GM18499 (cell line): Measurements from ENCODE around the gene FAM111A.

Experiments
- ATAC-seq: cut with Tn5 transposase; IDR thresholded peaks from one replicate; pipeline ENCODE4 v1.9.1; 2021; ENCODE audit warnings: moderate number of reproducible peaks; ENCODE audit not compliant: insufficient read depth, unreplicated experiment

The FAM111A gene

DNA sequence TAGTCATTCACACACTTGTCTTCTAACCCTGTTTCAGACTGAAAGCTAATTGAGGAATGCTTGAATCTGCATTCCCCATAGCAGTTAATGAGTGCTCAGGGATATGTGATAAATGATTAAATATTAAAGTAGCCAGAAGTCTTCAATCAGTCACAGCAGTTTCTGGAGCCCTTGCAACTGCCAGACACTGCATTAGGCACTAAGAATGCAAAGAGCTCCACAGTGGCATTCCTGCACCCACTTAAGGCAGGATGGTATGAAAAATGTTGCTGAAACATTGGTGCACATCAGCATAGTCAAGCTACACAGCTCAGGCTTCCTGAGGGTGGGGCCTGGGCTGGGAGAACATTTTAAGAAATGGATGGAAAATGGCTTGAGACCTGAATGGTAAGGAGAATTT, 35.7 kb downstream of the FAM111A start:
- ATAC-seq: no peak

DNA sequence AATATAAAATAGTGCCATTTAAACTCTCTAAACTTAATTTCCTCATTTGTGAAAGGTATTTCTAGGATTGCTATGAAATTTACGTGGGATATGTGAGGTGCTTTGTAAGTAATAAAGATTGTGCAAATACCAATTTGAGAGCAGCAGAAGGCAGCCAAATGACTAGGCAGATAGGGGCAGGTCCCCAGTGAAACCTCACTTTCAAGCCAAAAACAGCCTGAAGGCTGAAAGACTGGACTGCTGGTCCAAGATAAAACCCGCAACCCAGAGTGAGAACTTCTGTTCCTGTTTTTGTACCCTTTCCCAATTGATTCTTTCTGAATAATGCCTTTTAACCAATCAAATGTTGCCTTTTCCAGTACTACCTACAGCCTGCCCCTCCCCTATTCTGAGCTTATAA, 36.5 kb downstream of the FAM111A start:
- ATAC-seq: no peak

- ATAC-seq: no peak
Measured at GRCh38 chr11:59180168-59180776, 37.6 kb downstream of the FAM111A start.

- no peak for ATAC-seq
Measured at GRCh38 chr11:59180907-59181306, 38.3 kb downstream of the FAM111A start.

GRCh38 chr11:59181746-59182456, 39.2 kb downstream of the FAM111A start:
- no peak for ATAC-seq

GRCh38 chr11:59182457-59183151, 39.9 kb downstream of the FAM111A start:
- no peak for ATAC-seq

GRCh38 chr11:59183771-59184170, 41.1 kb downstream of the FAM111A start:
- ATAC-seq: no peak

- ATAC-seq: no peak
Measured at GRCh38 chr11:59184691-59185339, 42.2 kb downstream of the FAM111A start.

- ATAC-seq: no peak
Measured at GRCh38 chr11:59185386-59185945, 42.8 kb downstream of the FAM111A start.

DNA sequence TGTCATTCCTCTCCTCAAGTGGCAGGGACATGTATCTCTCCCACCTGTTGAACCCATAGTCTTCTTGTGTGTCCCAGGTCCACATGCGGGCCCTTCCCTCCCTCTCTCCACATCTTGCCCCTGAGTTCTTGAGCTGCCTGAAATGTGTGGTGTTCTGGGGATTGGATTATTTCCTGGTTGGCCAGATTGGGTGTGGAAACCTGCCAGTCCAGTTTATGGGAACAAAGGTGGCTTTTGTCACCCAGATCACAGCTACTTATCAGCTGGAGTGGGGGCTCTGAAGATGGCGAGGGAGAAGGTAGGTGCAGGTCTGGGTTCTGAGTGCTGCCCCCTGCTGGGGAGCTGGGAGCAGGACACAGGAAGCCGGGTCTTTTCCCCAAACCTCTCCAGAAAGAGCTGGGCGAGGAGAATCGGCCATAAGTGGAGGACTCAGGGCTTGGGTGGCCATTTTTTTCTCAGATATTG, 43.5 kb downstream of the FAM111A start:
- ATAC-seq: peak; percentile 61

GRCh38 chr11:59187035-59187434, 44.4 kb downstream of the FAM111A start:
- ATAC-seq: no peak

DNA sequence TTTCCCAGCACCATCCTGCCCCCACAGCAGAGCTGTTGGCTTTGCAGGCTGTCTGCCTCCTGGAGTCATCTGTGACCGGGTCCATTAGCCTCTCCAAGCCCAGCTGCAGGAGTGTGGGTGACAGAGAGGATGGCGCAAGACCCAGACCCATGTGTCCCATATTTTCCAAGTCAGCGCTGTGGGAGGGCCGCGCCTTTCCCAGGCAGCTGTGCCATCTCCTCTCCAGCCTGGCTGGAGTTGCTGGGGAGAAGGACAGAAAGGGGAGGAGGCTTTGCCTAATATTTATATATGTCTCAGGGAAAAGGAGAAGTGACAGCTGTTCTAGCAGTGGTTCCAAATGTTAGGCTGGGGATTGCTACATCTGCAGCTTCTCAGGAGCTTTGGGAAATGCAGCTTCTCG, 44.9 kb downstream of the FAM111A start:
- no peak for ATAC-seq

DNA sequence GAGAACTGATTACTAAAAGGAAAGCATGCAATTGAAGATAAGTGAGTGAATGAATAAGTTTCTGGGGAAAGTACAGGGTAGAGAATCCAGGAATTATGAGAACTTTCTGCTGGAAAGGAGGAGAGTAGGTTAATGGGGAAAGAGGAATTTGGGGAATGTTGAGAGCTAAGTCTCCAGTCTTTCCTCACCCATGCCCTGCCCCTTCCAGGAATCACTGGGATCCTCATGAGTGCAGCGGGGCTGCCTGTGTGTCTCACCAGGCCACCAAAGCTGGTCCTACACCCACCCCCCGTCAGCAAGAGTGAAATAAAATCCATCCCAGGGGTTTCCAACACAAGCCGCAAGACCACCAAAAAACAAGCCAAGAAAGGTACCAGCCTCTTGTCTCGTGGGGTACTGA, 46.3 kb downstream of the FAM111A start:
- ATAC-seq: no peak

GRCh38 chr11:59189986-59190385, 47.3 kb downstream of the FAM111A start:
- ATAC-seq: no peak

- ATAC-seq: no peak
Measured at GRCh38 chr11:59191095-59191494, 48.4 kb downstream of the FAM111A start.

DNA sequence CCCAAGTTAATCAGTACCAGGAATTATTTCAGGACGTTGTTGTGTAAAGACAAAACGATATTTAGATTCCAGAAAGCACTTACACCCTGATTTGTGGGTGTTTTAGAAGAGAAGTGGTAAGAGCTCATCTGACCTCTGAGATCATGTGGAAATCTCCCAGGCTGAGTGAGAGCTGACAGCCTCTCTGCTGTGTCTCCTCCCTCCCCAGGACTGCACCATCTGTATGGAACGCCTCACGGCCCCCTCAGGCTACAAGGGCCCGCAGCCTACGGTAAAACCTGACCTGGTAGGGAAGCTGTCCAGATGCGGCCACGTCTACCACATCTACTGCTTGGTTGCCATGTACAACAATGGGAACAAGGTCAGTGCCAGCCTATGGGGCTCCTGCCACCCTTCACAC, 49.2 kb downstream of the FAM111A start:
- no peak for ATAC-seq

GRCh38 chr11:59192446-59193020, 49.9 kb downstream of the FAM111A start:
- ATAC-seq: no peak

- ATAC-seq: no peak
Measured at GRCh38 chr11:59193587-59194130, 51.0 kb downstream of the FAM111A start.

DNA sequence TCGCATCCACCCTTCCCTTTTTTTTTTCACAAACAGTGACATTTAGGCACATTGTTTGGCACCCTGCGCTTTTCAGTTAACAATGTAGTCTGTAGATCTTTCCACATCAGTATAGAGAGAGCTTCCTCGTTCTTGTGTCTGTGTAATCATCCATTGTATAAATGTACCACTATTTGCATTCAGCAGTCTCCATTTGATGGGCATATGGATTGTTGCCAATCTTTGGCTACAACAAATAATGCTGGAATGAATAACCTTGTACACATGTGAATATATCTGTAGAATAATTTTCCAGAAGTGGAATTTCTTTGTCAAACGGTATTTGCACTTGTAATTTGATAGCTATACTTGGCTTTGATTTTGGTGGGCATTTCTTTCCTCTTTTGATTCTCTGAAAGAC, 52.9 kb downstream of the FAM111A start:
- no peak for ATAC-seq

DNA sequence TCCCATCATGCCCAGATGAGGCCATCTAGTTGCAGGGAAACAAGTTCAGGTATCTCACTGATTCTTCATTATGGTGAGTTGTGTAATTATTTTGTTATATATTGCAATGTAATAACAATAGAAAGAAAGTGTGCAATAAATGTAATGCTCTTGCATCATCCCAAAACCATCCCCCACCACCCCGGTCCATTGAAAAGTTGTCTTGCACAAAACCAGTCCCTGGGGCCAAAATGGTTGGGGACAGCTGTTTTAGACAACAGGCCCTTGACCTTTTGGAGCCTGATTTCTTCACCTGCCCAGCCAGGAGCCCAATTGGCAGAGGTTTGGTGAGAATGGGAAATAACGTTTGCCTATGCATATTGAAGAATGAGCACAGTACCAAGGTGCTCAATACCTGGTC, 54.1 kb downstream of the FAM111A start:
- ATAC-seq: no peak
